Measurements from ENCODE around the gene INTS14. TPM values are rescaled to one million over a fixed set of nuclear protein-coding genes. Genes with fewer than 3 reads are reported as not detected.

INTS14 gene
- total RNA-seq, 1 donor from 2014 or later = 49.0 TPM

GRCh38 chr15:65529762-65530317, 81.1 kb downstream of the INTS14 start:
- H3K4me3 Mint-ChIP-seq = peak overlapping the region; percentile 86
- no peak for DNase-seq (ENCODE audit: low spot score in 2 of 2, unreplicated experiment in 2 of 2)

More at GRCh38 chr15:65529762-65530317, 81.1 kb downstream of the INTS14 start:
- H3K36me3 Mint-ChIP-seq = no peaks in the 10 kb centered on the region
- no peak for TF ChIP-seq CTCF (IDR thresholded peaks at IDR 0.05; ENCODE audit: unreplicated experiment)
- H3K27me3 Mint-ChIP-seq (ENCODE audit: low read depth) = no peaks in the 10 kb centered on the region
- H3K4me1 Mint-ChIP-seq = peaks cover 31% of the 10 kb centered on the region
- no peaks in the 10 kb centered on the region for H3K9me3 Mint-ChIP-seq
- H3K27ac Mint-ChIP-seq = peak overlapping the region; percentile 82

Other genes with a start within 250 kb of the INTS14 start
- 34.8 to 40.6 TPM (median 35.1 TPM) in 3 replicates for gene IGDCC3, start 233.1 kb downstream of the INTS14 start, total RNA-seq
- gene IGDCC4, start 188.2 kb downstream of the INTS14 start, total RNA-seq = 38.6 to 43.3 TPM (median 43.2 TPM) in 3 replicates
- 27.4 to 31.6 TPM (median 31.5 TPM) in 3 replicates for gene DPP8, start 93.4 kb downstream of the INTS14 start, total RNA-seq
- gene HACD3, start 80.7 kb downstream of the INTS14 start, total RNA-seq = 110 to 113 TPM (median 111 TPM) in 3 replicates
- 21.9 to 24.6 TPM (median 22.8 TPM) in 3 replicates for gene SLC24A1, start 10.8 kb upstream of the INTS14 start, total RNA-seq
- 19.5 to 23.3 TPM (median 21.5 TPM) in 3 replicates for gene DENND4A, start 181.2 kb upstream of the INTS14 start, total RNA-seq